IPS DF 4.7 (cell line): ENCODE data around the gene C7orf33.
"Not testable (repeated sequence)": the region's sequence is repeated elsewhere in the genome, so short reads cannot be mapped to it uniquely, and the experiment has no call there.

Source experiments
- DNase-seq: peaks from one replicate; pipeline ENCODE4 v3.0.0-alpha.2; 2013; ENCODE audit warnings: low spot score; ENCODE audit errors: extremely low read depth

C7orf33 gene, protein sequence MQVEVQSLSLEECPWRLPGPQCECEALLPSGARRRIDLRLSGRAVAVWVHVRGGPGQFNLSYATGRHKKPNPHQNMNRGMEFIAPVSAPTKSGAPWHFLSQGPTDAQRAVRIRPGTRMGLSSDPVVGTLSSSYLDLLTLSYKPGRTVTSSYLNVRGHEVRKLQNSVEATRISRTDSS

DNA sequence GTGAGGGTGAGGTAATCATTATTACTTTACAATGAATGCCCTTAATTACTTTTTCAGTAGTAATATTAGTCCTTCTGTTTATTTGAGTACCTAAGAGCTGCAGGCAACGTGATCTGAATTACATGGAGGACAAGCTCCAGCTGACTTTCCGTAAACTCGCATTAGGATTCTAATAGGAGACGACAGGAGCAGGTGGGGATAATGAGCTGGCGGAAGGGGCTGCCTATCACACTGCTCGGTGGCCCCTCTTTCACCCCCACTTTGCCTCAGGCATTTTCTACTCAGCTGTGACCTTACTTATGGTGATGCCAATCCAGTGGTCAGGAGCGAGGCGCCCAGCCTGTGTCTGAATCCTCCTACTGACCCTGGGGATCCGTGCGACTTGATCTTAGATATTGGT lies at the start of gene C7orf33:
TSS of gene C7orf33 (plus strand) at position 296 of the 400 bp plus-strand sequence. CDS start 160 bp downstream, outside the sequence.
- no peak for DNase-seq

DNA sequence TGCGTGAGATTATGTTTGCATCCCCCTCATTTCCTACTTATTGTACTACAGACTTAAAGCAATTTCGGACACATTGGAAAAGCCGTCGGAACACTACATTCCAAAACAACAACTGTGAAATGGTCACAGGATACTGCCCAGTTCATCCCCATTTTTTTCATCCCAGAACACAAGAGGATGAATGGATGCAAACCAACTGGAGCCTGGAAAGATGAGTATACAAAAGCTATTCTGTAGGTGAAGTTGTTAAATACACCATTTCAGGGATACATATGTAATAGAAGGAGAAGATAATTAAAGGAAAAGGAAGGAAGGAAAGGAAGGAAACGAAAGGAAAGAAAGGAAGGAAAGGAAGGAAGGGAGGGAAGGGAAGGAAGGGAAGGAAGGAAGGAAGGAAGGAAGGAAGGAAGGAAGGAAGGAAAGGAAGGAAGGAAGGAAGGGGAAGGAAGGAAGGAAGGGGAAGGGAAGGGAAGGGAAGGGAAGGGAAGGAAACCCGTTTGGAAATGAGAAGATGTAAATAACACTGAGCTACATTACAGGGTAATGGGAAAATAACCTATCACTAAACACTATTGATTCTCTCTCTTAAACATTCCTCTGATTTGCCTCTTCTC lies 48.6 kb upstream of the C7orf33 start:
- DNase-seq = no peak

DNA sequence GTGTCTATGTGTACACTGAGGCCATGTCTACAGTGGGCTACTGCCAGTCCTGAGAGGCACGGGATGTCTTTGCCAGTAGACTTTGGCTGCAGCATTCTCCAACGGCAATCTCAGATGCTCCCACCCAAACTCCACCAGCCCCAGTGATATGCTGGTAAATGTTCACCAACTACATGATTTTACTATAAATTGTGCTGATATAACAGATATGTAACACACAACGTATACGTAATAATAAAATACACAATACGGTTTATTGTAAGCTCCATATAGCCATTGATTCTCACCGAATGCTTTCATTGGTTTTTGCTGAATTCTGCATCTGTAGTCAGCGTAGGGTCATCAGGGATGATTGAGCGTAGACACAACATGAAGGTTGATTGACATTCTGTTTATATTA lies 47.3 kb upstream of the C7orf33 start:
- no peak for DNase-seq

DNA sequence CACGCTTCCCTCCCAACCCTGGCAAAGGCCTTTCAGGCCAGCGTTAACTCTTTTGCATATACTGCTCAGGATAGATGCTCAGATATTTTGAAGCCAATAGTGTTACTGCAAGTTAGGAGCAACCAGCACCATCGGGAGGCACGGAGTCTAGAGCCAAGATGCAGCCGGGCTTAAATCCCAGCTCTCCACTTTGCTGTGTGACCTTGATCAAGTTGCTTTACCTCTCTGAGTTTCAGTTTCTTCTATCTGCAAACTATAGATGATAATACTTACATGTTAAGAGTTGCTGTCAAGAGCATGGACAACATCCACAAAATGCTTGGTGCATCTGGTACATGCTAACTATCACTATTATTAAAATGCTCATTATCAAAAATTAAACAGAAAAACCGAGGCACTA lies 45.4 kb upstream of the C7orf33 start:
- no peak for DNase-seq

DNA sequence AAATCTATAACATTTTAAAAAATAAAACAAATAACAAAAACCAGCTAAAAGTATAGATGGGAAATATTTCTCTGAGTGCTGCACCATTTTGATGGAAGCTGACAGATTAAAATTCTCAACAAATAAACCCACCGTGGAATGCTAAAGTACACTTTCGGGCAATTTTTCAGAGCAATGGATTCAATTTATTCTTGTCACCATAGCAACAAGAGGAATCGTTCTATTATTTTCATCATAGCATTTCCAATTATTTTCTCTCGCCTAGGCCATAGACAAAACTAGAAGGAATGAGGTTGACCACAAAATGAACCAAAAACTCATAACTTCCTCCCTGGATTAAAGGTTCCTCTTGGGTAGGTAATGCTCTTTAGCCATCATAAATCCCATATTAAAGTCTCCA lies 44.6 kb upstream of the C7orf33 start:
- DNase-seq = no peak

DNA sequence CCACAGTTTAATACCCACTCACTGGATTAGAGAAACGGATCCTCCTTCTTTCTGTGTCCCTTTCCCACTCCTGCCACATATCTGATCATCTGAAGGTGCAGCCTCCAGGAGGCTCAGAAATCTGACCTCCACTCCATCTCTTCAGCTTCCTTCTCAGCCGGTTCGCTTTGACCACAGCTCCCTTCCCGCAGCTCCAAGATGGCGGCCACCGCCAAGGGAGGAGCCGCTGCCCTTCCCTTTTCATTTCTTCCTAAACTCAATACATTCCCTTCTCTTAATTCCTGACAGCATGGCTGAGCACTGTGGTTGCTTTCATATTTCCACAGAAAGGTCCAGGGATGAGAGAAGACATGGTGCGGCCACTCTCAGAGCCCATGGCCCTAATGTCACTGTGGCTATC lies 43.7 kb upstream of the C7orf33 start:
- no peak for DNase-seq

DNA sequence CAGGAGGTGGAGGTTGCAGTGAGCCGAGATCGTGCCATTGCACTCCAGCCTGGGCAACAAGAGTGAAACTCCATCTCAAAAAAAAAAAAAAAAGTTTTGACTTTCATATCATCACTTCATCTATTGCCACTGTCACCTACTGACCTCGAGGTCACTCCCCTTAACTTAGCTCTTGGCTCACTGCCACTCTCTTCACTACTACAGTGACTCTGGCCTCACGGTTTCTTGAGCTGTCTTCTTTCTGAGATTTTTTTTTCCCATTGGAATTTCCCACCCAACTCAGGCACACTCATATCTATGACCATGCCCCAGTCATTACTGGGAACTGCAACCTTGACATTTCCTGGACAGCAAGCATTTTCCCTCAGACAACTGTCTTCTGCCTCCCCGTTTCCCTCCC lies 42.6 kb upstream of the C7orf33 start:
- no peak for DNase-seq

DNA sequence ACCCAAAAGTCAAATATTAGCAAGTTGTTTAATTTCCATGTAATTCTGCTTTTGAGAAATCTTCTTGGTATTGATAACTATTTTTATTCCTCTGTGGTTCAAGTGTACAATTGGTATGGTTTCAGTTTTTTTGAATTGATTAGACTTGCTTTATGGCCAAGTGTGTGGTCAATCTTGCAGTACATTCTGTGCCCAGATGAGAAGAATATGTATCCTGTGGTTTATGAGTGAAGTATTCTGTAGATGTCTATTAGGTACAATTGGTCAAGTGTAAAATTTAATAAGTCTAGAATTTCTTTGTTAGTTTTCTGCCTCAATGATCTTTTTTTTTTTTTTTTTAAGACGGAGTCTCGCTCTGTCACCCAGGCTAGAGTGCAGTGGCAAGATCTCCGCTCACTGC lies 36.6 kb upstream of the C7orf33 start:
- no peak for DNase-seq

DNA sequence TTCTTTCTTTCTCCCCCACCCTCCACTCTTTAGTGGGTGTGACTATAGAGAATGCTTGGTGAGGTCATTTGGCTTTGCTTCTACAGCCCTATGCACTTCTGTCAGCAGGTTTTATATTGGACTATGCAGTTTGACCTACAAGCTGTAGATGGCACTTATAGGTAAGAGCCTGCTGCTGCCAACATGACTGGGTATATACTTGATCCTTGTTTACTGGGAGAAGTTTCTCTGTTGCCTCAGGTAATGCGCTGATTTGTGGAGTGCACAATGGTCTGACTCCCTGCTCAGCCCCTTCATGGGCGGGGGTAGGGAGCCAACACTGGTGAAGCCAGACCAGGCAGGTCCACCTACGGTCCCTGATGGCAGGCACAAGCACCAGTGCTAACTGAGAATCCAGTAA lies 33.7 kb upstream of the C7orf33 start:
- no peak for DNase-seq

DNA sequence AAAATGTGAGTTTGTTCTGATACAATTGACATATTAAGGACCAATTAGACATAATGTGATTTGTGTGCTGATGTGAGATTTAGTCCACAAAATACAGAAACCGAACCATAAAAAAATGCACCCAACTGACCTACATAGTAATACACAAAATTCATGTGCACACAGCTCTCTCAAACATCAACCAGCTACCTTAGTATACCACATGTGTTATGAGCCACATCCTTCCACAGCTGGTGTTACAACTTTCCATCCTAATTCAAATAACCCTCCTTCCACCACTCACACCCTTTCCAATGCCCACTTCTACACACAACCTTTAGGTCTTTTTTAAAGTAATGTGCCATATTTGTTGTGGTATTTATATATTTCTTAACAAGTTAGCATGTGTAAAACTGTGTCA lies 31.7 kb upstream of the C7orf33 start:
- DNase-seq = no peak

DNA sequence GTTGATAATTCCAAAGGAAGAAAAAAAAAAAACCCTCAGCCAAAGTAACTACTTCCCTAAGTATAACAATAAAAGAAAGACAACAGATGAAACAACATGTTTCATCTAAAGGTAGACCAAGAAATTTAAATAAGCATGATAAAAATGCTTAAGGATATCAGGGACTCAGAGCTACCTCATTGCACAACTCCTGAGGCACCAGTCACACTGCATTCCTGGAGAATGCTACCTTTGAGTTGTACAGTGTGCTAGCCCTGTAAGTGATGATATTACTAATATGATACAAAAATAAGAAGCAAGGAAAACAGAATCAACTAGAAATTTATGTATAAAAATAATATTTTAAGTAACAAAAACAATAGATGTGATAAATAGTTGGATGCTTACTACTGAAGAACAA lies 29.5 kb upstream of the C7orf33 start:
- DNase-seq = no peak

DNA sequence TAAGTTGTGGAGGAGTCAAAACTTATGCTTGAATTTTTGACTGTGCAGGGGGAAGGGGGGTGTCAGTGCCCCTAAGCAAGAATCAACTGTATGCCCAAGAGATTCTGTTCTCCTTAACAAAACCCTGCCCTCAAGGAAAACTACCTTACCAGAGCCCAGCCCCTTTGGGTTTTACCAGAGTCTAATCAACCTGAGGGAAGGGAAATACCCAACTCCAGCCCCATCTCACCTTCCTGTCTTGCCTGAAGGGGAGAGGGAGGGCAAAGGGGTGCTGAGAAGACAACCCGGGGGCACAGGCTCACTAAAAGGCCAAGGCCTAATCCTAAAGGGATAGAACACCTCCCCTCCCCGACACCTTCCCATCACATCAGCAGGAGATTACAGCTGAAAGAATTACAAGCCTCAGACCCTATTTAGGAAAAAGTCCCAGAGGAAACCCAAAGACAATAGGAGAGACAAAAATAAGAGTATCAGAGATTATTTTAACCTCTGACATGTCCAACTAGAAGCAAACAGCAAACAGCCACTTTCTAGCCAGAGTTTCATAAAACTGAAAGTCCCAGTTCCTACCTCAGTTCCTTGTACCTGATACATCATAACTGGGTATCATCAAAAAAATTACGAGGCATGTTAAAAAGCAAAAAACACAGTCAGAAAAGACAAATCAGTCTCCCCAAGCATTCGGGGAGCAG lies 26.8 kb upstream of the C7orf33 start:
- DNase-seq = no peak

DNA sequence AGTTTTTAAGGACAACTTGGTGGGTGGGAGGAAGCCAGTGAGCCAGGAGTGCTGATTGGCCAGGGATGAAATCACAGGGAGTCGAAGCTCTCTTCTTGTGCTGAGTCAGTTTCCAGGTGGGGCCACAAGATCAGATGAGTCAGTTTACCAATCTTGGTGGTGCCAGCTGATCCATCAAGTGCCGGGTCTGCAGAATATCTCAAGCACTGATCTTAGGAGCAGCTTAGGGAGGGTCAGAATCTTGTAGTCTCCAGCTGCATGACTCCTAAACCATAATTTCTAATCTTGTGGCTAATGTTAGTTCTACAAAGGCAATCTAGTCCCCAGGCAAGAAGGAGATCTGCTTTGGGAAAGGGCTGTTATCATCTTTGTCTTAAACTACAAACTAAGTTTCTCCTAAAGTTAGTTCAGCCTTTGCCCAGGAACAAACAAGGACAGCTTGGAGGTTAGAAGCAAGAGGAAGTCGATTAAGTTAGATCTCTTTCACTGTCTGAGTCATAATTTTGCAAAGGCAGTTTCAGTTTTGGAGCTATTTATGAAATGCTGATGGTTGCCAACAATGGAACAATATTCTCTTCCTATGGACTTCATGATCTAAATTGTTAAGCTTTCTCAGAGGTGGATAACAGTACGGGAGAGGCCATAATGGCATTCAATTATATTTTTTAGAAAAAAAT lies 26.2 kb upstream of the C7orf33 start:
- not testable (repeated sequence) for DNase-seq

DNA sequence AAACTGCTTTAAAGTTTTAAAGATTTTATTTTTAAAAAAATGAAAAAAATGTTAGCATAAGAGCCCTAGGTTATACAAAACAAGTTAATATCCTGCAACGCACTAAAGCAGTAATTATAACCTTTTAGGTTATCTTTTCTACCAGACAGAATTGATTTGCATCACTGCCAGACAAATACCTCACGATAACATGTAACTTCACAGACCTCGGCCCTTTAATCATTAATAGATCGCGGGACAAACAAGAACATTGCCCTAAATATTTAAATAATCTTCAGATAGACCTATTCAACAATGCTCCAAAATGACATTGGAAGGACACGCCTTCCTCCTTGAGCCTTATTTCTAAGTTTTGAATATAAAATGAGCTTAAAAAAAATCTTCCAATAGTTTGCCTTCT lies 23.8 kb upstream of the C7orf33 start:
- no peak for DNase-seq

DNA sequence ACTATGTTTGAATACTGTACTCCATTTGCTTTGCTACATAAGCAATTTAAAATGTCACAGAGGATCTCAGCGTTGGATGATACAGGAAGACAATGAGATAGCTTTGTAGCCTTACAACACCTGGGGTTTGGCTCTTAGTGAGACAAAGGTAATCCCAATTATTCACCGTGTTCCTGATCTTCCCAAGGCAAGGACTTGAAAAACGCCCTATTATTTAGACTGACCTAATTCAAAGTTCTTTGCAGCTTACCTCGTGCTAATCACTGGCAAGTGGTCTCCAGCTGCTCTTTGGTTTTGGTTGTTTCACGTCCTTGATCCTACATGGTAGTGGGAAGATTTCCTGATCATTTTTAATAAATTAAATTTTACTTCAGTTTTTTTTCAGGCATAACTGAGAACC lies 23.0 kb upstream of the C7orf33 start:
- DNase-seq = no peak

DNA sequence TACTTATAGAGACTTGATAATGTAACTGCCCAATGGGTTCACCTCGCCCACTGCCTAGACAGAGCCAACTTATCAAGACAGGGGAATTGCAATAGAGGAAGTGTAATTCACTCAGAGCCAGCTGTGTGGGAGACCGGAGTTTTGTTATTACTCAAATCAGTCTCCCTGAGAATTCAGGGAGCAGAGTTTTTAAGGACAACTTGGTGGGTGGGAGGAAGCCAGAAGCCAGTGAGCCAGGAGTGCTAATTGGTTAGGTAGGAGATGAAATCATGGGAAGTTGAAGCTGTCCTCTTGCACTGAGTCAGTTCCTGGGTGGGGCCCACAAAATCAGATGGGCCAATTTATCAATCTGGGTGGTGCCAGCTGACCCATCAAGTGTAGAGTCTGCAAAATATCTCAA lies 20.1 kb upstream of the C7orf33 start:
- DNase-seq = no peak

DNA sequence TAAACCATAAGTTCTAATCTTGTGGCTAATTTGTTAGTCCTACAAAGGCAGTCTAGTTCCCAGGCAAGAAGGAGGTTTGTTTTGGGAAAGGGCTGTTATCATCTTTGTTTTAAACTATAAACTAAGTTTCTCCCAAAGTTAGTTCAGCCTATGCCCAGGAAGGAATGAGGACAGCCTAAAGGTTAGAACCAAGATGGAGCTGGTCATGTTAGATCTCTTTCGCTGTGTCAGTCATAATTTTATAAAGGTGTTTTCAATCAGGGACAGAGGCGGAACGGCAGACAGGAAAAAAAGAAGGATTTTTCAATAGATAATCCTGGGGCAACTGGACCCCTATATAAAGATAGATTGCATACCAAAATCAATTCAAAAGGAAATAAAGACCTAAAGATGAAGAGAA lies 19.6 kb upstream of the C7orf33 start:
- not testable (repeated sequence) for DNase-seq

DNA sequence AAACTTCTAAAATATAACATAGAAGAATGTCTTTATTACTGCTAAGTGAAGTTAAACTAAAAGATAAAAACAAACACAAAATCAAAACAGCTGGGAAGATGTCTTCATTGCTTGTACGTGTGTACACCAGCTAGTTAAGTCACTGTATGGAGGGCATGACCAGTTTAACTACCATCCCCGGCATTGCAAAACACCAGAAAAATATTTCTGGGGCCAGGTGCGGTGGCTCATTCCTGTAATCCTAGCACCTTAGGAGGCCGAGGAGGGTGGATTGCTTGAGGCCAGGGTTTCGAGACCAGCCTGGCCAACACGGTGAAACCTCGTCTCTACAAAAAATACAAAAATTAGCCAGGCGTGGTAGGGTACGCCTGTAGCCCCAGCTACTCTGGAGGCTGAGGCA lies 19.2 kb upstream of the C7orf33 start:
- DNase-seq = no peak

DNA sequence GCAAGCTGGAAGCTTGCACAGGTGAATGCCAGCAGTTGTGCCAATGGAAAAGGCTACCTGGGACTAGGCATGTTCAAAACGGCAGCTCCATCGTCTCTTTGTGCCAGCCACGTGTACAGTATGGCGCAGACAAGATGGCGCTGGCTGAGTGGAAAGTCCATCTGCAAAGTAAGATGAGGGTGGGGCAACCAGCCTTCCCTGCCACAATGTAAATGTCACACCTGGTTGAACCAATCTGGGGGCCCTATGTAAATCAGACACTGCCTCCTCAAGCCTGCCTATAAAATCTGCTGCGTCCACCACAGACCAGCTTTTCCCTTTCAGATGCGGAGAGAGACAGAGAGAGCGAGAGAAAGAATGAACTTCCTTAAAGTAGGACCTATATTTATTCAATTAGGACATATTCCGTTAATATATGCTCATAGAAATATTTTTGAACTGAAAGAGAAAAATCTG lies 18.5 kb upstream of the C7orf33 start:
- DNase-seq = no peak

DNA sequence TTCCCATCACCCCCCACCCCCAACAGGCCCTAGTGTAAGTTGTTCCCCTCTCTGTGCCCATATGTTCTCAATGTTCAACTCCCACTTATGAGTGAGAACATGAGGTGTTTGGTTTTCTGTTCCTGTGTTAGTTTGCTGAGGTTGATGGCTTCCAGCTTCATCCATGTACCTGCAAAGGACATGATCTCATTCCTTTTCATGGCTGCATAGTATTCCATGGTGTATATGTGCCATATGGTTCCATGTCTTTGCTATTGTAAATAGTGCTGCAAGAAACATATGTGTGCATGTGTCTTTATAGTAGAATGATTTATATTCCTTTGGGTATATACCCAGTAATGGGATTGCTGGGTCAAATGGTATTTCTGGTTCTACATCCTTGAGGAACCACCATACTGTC lies 17.0 kb upstream of the C7orf33 start:
- not testable (repeated sequence) for DNase-seq

DNA sequence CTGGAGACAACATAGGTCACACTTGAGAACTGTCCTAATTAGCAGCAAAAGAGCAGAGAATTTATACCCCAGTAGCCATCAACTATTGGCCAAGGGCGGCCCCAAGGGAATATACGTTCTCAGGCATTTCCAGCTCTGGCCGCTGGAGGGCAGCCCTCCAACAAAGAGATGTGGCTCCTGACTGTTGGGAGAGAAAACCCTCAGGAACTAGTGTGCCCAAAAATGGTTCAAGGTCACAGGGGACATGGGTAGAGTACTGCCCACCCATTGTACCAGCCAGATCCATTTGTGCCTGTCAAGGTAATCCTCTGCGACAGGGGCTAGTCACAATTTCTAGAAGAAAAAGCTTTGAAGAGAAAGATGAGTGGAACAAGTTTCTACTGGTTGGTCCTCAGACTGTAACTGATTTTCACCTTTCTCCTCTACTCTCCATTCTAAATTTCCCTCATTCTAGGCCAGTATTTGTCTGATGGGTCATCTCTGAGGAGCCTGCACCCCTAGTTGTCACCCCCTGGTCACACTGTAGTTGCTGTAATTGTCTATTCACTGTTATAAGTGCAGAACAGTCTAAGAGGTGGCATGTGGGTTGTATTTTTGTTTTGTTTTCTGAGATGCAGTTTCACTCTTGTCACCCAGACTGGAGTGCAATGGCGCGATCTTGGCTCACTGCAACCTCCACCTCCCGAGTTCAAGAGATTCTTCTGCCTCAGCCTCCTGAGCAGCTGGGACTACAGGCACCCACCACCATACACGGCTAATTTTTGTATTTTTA lies 14.7 kb upstream of the C7orf33 start:
- DNase-seq = no peak

DNA sequence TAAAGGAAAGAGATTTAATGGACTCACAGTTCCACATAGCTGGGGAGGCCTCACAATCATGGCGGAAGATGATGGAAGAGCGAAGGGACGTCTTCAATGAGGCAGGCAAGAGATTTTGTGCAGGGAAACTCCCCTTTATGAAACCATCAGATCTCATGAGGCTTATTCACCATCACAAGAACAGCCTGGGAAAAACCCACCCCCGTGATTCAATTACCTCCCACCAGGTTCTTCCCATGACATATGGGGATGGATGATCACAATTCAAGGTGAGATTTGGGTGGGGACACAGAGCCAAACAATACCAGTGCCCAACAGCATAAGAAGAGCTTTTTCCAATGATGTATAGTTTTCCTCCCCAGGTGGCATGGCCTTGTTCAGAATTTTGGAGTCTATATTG lies 11.2 kb upstream of the C7orf33 start:
- DNase-seq = no peak
